ENCODE data around the gene FZD1. TPM values are rescaled to one million over a fixed set of nuclear protein-coding genes. Genes with fewer than 3 reads are reported as not detected.

FZD1 gene
- total and polyA plus RNA-seq, 10 of the 15 experiments (the other 5 are each of a cell fraction or from before 2014, with no cell fraction given) = 0.07 to 0.56 (median 0.18) TPM

- BruUV-seq (replicated peaks) = no TSS peak
- no peaks in the 10 kb centered on the region for H3K36me3 ChIP-seq (ENCODE audit: control insufficient read depth in 2 of 2, insufficient read depth in 2 of 2, low read length in 1 of 2)
- ChIA-PET RAD21 (ENCODE audit: unreplicated experiment) (no interaction called here), SMC1A (ENCODE audit: uncharacterized antibody, unreplicated experiment) (no interaction called here), CTCF (no interaction called here), POLR2A (no interaction called here)
- no peaks in the 10 kb centered on the region for H4K20me1 ChIP-seq (ENCODE audit: control insufficient read depth, insufficient read depth)
- H2AFZ ChIP-seq (ENCODE audit: control insufficient read depth, low read depth, low read length) = no peak overlapping the region
- H3K4me3 ChIP-seq = no peak overlapping the region
- no peak for FAIRE-seq
- no peak overlapping the region for H3K9ac ChIP-seq (ENCODE audit: control insufficient read depth, insufficient read depth, low read length)
- in situ Hi-C loops (cut with MboI) = loop anchor here (25.0 kb wide), 1 partner anchor 579 kb away; no protein-coding TSS in a partner anchor
- DNase-seq (ENCODE audit: low read depth, low spot score) = no peak
- no peak for TF ChIP-seq ZBED1 (IDR thresholded peaks at IDR 0.05; ENCODE audit: borderline replicate concordance)
- TF ChIP-seq HDAC6 (IDR thresholded peaks at IDR 0.05; ENCODE audit: unreplicated experiment) = no peak
- TF ChIP-seq RBBP5 (conservative IDR thresholded peaks at IDR 0.05) = no peak
- TF ChIP-seq KLF5 (IDR thresholded peaks at IDR 0.05; ENCODE audit: partially characterized antibody) = no peak
- intact Hi-C loops (cut with micrococcal nuclease; ENCODE audit: unreplicated experiment) = loop anchor here (10.0 kb wide), 1 partner anchor 562 kb away; no protein-coding TSS in a partner anchor
- H3K79me2 ChIP-seq (ENCODE audit: control insufficient read depth, insufficient read depth, low read length) = no peaks in the 10 kb centered on the region
- no peak overlapping the region for H3K4me2 ChIP-seq (ENCODE audit: control insufficient read depth, insufficient read depth)
- no peak for ATAC-seq
- H3K4me1 ChIP-seq (ENCODE audit: control insufficient read depth, insufficient read depth, low read length) = peaks cover 6% of the 10 kb centered on the region; the same call in 1 of the 2 replicates
- H3K27ac ChIP-seq (ENCODE audit: control insufficient read depth, insufficient read depth) = no peak overlapping the region
- peaks cover 2% of the 10 kb centered on the region; the same call in 1 of the 3 replicates for H3K9me3 ChIP-seq (replicated peaks; ENCODE audit: control insufficient read depth, insufficient read depth, low read length)
- H3K27me3 ChIP-seq (replicated peaks in 1 of 2; ENCODE audit: control insufficient read depth in 2 of 2, insufficient read depth in 2 of 2, low read length in 1 of 2) = peaks cover 6 to 8% of the 10 kb centered on the region in 2 experiments
- 79% methylated on average over 20 of the region's 20 CpGs for WGBS (ENCODE audit: insufficient coverage, insufficient replicate concordance, low lambda C conversion rate, missing lambda C conversion rate)
These were observed 2.5 kb downstream of the FZD1 start for GRCh38 chr7:91266689-91267090.

- ChIA-PET POLR2A (no interaction called here), RAD21 (ENCODE audit: unreplicated experiment) (no interaction called here), CTCF (no interaction called here), SMC1A (ENCODE audit: uncharacterized antibody, unreplicated experiment) (no interaction called here)
- BruUV-seq (replicated peaks) = no TSS peak
- FAIRE-seq = no peak
- 86% methylated on average over 25 of the region's 29 CpGs for whole genome bisulfite sequencing (ENCODE audit: insufficient coverage, insufficient replicate concordance, low lambda C conversion rate, missing lambda C conversion rate)
- in situ Hi-C loops (cut with MboI) = loop anchor here (25.0 kb wide), 1 partner anchor 580 kb away; no protein-coding TSS in a partner anchor
- Histone ChIP-seq H4K20me1 (ENCODE audit: control insufficient read depth, insufficient read depth) (no peaks in the 10 kb centered on the region), H2AFZ (ENCODE audit: control insufficient read depth, low read depth, low read length) (no peak overlapping the region), H3K4me2 (ENCODE audit: control insufficient read depth, insufficient read depth) (no peak overlapping the region), H3K4me3 (no peak overlapping the region), H3K27ac (ENCODE audit: control insufficient read depth, insufficient read depth) (no peak overlapping the region), H3K9me3 (replicated peaks; ENCODE audit: control insufficient read depth, insufficient read depth, low read length) (peaks cover 2% of the 10 kb centered on the region; the same call in 1 of the 3 replicates), H3K36me3 (ENCODE audit: control insufficient read depth in 2 of 2, insufficient read depth in 2 of 2, low read length in 1 of 2) (no peaks in the 10 kb centered on the region), H3K27me3 (replicated peaks in 1 of 2; ENCODE audit: control insufficient read depth in 2 of 2, insufficient read depth in 2 of 2, low read length in 1 of 2) (peaks cover 3 to 4% of the 10 kb centered on the region in 2 experiments), H3K79me2 (ENCODE audit: control insufficient read depth, insufficient read depth, low read length) (no peaks in the 10 kb centered on the region), H3K9ac (ENCODE audit: control insufficient read depth, insufficient read depth, low read length) (no peak overlapping the region), H3K4me1 (ENCODE audit: control insufficient read depth, insufficient read depth, low read length) (peaks cover 6% of the 10 kb centered on the region; the same call in 1 of the 2 replicates)
- no peak for ATAC-seq
- intact Hi-C loops (cut with micrococcal nuclease; ENCODE audit: unreplicated experiment) = loop anchor here (10.0 kb wide), 1 partner anchor 563 kb away; no protein-coding TSS in a partner anchor
- no peak for DNase-seq (ENCODE audit: low read depth, low spot score)
- TF ChIP-seq, protein P1, sequence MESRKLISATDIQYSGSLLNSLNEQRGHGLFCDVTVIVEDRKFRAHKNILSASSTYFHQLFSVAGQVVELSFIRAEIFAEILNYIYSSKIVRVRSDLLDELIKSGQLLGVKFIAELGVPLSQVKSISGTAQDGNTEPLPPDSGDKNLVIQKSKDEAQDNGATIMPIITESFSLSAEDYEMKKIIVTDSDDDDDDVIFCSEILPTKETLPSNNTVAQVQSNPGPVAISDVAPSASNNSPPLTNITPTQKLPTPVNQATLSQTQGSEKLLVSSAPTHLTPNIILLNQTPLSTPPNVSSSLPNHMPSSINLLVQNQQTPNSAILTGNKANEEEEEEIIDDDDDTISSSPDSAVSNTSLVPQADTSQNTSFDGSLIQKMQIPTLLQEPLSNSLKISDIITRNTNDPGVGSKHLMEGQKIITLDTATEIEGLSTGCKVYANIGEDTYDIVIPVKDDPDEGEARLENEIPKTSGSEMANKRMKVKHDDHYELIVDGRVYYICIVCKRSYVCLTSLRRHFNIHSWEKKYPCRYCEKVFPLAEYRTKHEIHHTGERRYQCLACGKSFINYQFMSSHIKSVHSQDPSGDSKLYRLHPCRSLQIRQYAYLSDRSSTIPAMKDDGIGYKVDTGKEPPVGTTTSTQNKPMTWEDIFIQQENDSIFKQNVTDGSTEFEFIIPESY (IDR thresholded peaks at IDR 0.05) = no peak
- TF ChIP-seq TCF3 (IDR thresholded peaks at IDR 0.05; ENCODE audit: borderline replicate concordance, insufficient read depth, low read depth, low read length) (no peak), GATAD2B (conservative IDR thresholded peaks at IDR 0.05; ENCODE audit: low read depth) (no peak), TBL1XR1 (IDR thresholded peaks at IDR 0.05; ENCODE audit: low read depth, low read length) (no peak), ATF2 (IDR thresholded peaks at IDR 0.05; ENCODE audit: low read length) (no peak), CBX3 (IDR thresholded peaks at IDR 0.05; ENCODE audit: borderline replicate concordance, low read depth) (no peak), ESRRA (IDR thresholded peaks at IDR 0.05; ENCODE audit: low read length) (no peak), NFYA (IDR thresholded peaks at IDR 0.05; ENCODE audit: borderline replicate concordance, low read depth, low read length) (no peak), NRF1 (conservative IDR thresholded peaks at IDR 0.05; ENCODE audit: low read depth, low read length) (no peak), ZNF274 (IDR thresholded peaks at IDR 0.05; ENCODE audit: insufficient read depth, insufficient read length) (no peak), CBFB (IDR thresholded peaks at IDR 0.05; ENCODE audit: low read depth) (no peak)
These were observed 3.1 kb downstream of the FZD1 start for GRCh38 chr7:91267171-91267955.
